ENCODE measurements around the gene KRT79.

Gene KRT79

GRCh38 chr12:52792185-52793029, 41.7 kb downstream of the KRT79 start:
- FAIRE-seq (no peak), DNase-seq (ENCODE audit: low spot score) (no peak)

- no peak for DNase-seq (ENCODE audit: low spot score)
Observed at GRCh38 chr12:52791271-52792184, 42.6 kb downstream of the KRT79 start.

DNA sequence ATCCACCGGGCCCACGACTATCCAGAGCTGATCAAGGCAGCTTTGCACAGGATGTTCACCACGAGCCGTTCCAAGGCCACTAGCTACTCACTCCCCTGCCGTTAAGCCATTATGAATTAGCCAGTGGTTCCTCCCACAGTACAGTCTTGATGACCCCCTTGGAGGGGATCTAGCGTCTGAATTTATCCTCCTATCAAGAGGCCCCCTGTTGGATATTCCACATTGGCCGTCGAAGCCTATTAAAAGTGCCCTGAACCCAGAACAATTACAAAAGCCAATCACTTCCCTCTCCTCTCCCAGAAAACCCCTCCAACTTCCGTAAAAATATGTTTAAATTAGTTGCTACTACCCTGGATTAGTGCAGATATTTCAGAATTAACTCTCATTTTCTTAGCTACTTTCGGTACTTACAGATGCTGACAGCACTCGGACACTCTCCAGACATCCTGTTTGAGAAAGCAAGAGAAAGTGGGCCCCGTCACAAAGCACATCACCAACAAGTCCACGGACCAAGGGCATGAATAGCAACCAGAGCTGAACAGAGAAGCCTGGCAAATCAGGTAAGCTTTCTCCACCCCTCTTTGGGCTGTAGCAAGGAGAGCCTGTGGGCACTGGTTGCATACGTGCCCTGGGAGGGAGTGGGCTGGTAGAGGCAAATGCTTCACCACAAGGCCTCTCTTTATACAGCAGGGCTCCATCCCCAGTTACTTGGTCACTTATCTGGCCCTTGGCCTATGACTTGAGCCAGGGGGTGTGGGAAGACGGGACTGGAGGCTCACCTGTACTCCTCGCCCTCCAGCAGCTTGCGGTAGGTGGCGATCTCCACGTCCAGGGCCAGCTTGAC, 43.5 kb downstream of the KRT79 start:
- no peak for DNase-seq (ENCODE audit: low spot score)
- no peak for FAIRE-seq

More at GRCh38 chr12:52791271-52792184, 42.6 kb downstream of the KRT79 start:
- no peak for FAIRE-seq

GRCh38 chr12:52789637-52790426, 44.3 kb downstream of the KRT79 start:
- peak; percentile 23 for DNase-seq (ENCODE audit: low spot score)
- FAIRE-seq = no peak

- no peak for FAIRE-seq
Observed at GRCh38 chr12:52788876-52789636, 45.1 kb downstream of the KRT79 start.

DNA sequence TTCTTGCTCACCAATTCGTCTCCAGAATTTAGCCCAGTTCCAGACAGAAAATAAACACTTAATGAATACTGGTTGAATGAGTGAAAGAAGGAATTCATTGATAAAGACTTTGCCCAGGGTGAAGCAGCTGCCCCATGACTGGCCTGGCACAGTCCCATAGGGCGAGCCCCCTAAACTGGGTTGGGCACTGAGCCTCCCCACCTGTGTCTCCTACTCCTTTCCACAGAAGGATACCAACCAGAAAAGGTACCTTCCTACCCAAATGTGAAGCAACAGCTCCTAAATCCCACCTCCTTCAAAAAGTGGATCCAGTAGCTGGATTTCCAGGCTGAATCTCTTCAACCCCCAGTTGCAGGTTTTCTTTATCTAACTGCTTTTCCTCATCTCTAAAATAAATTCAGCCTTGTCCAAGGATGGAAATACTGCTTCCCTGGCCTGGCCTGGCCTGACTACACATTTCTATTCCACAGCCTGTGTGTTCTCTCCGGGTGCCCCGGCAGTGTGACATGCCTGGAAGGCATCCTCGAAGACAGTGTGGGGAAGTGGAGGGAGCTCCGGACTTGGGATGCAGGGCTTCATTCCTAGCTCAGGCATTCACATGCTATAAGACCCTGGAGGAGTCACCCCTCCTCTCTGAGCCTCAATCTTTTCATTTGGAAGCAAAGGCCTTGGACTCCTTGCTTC, 45.8 kb downstream of the KRT79 start:
- FAIRE-seq (no peak), DNase-seq (ENCODE audit: low spot score) (no peak)

More at GRCh38 chr12:52788876-52789636, 45.1 kb downstream of the KRT79 start:
- DNase-seq (ENCODE audit: low spot score) = no peak

- DNase-seq (ENCODE audit: low spot score) (no peak), FAIRE-seq (no peak)
Observed at GRCh38 chr12:52787324-52788191, 46.6 kb downstream of the KRT79 start.

DNA sequence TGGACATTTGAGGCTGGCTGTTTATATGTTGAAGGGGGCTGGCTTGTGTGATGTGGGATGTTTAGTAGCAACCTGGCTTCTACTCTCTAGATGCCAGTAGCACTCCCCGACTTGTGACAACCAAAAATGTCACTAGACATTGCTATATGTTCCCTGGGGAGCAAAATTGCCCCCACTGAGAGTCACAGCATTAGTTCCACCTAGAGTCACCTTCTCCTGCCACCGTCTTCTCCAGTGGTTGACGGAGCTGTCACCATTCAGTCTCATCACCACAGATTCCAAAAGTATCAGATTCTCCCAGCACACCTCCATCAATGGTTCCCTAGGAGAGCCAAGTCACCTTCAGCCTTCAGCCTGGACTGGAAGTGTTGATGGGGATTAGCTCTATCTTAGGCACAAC, 49.2 kb downstream of the KRT79 start:
- FAIRE-seq = no peak
- DNase-seq (ENCODE audit: low spot score) = no peak

- no peak for DNase-seq (ENCODE audit: low spot score)
- FAIRE-seq = no peak
Observed at GRCh38 chr12:52783563-52784316, 50.4 kb downstream of the KRT79 start.

DNA sequence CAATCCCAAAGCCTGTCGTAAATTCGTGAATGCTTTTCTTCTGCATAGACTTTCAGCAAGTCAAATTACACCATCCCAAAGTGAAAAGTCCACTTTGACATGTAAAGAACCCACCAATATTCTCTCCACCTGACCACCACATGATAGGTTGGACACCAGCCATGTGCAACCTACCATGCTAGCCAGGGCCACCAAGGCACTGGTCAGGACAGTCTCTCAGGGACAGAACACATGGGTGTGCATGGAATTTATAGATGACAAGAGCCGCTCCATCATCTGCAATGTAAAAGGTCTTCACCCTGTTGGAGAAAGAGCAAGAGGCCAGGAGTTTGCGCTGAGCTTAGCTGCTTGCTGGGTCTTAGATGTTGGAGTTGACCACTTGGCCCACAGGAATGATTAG, 51.6 kb downstream of the KRT79 start:
- no peak for FAIRE-seq

GRCh38 chr12:52781399-52782082, 52.6 kb downstream of the KRT79 start:
- FAIRE-seq (no peak), DNase-seq (ENCODE audit: low spot score) (no peak)

More for the DNA sequence above, 51.6 kb downstream of the KRT79 start:
- no peak for DNase-seq (ENCODE audit: low spot score)

DNA sequence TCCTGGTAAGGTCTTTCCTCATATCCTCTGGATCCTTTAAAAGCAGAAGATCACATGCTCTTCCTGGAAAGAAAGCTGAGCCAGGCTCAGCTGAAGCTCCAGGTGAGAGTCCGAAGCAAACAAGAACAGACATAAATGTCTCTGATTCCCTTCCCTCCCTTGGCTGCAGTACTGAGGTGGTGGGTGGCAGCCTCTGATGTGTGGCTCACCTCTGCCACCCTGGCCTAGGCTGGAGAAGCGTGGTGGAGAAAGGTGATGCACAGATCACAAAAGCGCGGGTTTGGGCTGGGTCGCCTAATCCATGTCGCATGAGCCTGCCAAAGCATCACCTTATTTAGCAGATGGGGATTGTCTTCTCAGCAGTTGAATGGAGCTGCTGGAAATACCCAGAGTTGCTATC, 54.2 kb downstream of the KRT79 start:
- DNase-seq (ENCODE audit: low spot score) = no peak
- FAIRE-seq = no peak

DNA sequence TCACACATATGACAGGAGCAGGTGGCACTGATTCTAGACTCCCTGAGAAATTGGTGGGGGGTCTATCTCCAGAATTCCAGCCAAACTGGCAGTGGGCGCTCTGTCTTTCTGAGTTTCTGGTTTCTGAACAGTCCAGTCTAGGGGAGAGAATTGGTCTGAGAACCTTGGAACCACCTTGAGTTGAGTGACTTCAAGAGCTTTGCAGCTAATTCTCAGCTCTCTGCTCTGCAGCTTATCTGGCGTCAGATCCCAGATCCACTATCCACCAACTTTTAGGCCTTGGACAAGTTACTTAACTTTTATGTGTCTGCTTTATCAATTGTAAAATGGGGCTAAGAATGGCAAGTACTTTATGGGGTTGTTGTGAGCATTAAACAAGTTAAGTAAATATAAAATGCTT, 55.3 kb downstream of the KRT79 start:
- DNase-seq (ENCODE audit: low spot score) = no peak
- no peak for FAIRE-seq

GRCh38 chr12:52777566-52777965, 56.5 kb downstream of the KRT79 start:
- FAIRE-seq (no peak), DNase-seq (ENCODE audit: low spot score) (no peak)

GRCh38 chr12:52776913-52777395, 57.2 kb downstream of the KRT79 start, which contains the start of gene KRT76:
KRT76 (minus strand) TSS chr12:52777345; CDS start chr12:52777291, 54 bp downstream.
- no peak for FAIRE-seq
- DNase-seq (ENCODE audit: low spot score) = no peak

DNA sequence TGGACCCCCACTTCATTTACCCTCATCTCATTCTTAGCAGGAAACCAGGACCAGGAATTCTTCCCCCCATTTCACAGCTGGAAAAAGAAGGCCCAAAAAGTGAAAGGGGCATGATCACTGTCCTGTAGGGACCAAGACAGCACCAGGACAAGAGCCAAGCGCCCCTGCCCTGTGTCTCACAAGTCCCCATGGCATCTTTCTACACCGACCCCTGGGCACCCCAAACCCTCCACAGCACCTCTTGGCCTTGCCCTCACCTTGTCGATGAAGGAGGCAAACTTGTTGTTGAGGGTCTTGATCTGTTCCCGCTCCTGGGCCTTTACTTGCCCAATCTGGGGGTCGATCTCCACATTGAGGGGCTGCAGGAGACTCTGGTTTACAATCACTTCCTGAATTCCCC, 57.7 kb downstream of the KRT79 start:
- DNase-seq (ENCODE audit: low spot score) = no peak
- FAIRE-seq = no peak
